VCaP (cell line): Measurements from ENCODE around the gene XPNPEP1.
"Not testable (repeated sequence)": the region's sequence is repeated elsewhere in the genome, so short reads cannot be mapped to it uniquely, and the experiment has no call there.

Experiments
- H3K27ac ChIP-seq: fragments of 450-650 bp; 2 replicates; pipeline ENCODE4 v1.5.1; 2017
- TF ChIP-seq, protein P1 (sequence below): fragments of 450-650 bp; conservative IDR thresholded peaks from 2 replicates; pipeline ENCODE4 v1.5.1; 2017; ENCODE audit warnings: mild to moderate bottlenecking, moderate library complexity

Gene XPNPEP1

DNA sequence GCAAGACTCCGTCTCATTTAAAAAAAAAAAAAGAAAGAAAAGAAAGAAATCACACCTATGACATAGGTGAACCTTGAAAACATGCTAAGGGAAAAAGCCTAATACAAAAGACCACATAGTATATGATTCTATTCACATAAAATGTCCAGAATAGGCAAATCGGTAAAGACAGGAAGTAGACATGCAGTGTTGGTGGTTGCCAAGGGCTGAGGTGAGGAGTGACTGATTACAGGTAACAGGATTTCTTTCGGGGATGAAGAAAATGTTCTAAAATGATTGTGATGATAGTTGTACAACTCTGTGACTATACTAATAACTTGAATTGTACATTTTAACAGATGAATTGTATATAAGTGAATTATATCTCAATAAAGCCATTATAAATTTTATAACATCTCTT is 3.3 kb downstream of the XPNPEP1 start:
- TF ChIP-seq, protein P1, sequence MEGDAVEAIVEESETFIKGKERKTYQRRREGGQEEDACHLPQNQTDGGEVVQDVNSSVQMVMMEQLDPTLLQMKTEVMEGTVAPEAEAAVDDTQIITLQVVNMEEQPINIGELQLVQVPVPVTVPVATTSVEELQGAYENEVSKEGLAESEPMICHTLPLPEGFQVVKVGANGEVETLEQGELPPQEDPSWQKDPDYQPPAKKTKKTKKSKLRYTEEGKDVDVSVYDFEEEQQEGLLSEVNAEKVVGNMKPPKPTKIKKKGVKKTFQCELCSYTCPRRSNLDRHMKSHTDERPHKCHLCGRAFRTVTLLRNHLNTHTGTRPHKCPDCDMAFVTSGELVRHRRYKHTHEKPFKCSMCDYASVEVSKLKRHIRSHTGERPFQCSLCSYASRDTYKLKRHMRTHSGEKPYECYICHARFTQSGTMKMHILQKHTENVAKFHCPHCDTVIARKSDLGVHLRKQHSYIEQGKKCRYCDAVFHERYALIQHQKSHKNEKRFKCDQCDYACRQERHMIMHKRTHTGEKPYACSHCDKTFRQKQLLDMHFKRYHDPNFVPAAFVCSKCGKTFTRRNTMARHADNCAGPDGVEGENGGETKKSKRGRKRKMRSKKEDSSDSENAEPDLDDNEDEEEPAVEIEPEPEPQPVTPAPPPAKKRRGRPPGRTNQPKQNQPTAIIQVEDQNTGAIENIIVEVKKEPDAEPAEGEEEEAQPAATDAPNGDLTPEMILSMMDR: no peak
- no peak overlapping the region for H3K27ac ChIP-seq

DNA sequence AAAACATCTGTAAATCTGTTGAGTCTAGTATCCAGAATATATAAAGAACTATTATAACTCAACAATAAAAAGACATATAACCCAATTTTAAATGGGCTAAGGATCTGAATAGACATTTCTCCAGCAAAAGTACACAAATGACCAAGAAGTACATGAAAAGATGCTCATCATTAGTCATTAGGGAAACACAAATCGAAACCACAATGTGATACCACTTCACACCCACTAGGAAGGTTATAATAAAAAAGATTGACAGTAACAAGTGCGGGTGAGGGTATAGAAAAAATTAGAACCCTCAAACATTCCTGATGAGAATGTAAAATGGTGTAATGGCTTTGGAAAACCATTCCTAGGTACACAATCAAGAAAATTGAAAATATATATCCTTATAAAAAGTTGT is 4.1 kb downstream of the XPNPEP1 start:
- TF ChIP-seq, protein P1: no peak
- no peak overlapping the region for H3K27ac ChIP-seq

DNA sequence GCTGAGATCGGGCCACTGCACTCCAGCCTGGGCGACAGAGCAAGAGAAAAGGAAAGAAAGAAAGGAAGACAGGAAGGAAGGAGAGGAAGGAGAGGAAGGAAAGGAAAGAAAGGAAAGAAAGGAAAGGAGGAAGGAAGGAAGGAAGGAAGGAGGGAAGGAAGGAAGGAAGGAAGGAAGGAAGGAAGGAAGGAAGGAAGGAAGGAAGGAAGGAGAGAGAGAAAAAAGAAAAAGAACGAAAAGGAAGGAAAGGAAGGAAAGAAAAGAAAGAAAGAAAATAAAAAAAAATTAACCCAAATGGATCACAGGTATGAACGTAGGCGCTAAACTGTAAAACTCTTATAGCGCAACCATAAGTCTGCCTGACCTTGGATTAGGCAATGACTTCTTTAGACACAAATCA is 4.6 kb downstream of the XPNPEP1 start:
- H3K27ac ChIP-seq: not testable (repeated sequence)

DNA sequence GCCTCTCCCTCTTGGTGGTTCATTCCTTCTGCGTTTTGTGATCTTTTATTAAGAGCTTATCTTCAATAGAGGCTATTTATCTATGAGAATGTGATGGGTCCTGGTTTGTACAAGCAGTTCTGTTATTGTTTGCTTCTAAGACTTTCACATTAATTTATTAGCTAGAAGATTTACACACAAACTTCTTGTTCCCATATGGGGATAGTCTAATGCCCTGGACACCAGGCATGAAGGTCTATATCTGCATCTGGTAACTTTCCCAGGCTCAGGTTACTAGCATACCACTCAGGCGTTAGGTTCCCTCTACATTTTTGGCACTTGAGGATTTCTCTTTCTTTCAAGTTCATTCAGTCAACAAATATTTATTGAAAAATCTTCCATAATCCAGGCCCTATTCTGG is 7.7 kb downstream of the XPNPEP1 start:
- H3K27ac ChIP-seq: no peak overlapping the region

DNA sequence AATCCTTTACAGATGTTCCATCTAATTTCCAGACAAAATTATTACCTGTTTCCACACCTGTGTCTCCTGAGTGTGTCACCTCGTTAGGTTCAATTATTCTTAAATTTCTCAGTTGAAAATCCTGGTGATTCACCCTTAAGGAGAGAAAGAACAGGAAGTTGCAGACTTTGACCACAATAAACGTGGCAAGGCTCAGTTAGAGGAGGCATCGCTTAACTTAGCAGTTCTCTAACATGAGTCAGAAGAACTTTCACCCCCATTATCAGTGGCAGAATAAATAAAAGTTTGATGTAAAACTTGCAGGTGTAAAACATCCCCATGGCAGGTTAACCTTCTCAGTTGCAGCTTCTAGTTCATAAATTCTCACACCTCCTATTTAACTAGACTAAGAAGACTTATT is 8.3 kb downstream of the XPNPEP1 start:
- no peak overlapping the region for H3K27ac ChIP-seq
- TF ChIP-seq, protein P1: no peak

More for the DNA sequence above, 7.7 kb downstream of the XPNPEP1 start:
- TF ChIP-seq, protein P1: no peak

DNA sequence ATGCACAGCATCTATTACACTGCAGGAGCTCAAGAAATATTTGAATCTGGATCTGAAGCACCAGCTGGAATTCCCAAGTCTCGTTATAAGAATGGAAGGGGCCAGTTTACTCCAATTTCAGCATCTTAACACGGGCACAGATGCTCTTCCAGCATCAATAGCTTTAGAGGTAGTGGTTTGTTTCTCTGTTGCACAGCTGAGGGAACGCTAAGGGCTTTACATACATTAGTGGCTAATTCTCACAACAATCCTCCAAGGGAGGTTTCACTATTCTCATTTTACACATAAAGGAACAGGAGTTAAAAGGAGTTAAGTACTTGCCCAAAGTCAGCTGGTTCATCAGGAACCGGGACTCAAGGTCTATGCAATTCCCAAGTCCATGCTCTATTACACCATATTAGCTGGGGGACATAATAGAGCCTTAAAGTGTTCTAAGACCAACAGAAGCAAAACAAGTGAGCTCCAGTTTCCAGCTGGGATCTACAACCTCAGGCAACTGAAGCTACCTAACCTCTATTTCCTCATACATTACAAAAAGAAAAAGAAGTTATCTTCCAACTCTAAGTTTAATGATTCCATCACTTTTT is 9.9 kb downstream of the XPNPEP1 start:
- no peak overlapping the region for H3K27ac ChIP-seq
- TF ChIP-seq, protein P1: no peak

DNA sequence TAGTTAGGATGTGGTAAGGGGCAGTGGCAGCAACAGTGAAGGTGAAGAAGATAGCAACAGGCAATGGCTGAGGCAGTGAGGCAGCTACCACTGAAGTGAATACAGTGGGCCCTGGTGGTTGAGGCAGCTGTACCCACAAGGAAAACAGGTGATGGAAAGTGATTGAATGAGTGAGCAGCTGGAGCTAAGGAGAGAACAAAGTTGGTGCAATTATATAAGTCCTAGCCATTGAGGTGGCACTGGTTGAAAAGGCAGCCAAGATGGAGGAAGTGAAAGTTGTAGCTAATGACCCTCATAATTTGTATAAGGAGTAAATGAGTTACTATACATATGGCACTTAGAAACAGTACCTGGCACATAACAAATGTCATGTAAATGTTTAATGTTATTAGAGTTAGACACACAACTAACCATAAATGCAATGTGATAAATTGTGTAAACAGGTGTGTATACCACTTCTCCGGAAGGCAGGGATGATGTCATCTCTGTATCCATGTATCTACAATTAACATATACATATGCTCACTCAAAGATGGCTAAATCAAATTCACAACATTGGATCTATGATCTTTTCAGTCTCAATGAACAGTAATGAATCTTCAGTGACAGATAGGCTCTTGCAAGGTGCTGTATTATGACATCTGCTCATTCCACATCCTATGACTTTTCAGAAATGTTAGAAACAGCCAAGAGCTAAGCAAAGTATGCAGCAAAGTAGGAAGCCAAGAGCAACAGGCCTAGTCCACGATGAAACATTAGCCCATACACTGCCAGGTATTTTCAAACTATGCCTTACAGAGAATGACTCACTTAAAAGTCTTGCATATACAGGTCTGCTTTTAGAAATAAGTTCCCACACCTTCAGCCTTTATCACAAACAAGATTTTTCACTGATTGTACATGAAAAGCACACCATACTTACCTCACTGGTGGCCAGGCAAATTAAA is 10.7 kb downstream of the XPNPEP1 start:
- no peak overlapping the region for H3K27ac ChIP-seq
- TF ChIP-seq, protein P1: no peak

DNA sequence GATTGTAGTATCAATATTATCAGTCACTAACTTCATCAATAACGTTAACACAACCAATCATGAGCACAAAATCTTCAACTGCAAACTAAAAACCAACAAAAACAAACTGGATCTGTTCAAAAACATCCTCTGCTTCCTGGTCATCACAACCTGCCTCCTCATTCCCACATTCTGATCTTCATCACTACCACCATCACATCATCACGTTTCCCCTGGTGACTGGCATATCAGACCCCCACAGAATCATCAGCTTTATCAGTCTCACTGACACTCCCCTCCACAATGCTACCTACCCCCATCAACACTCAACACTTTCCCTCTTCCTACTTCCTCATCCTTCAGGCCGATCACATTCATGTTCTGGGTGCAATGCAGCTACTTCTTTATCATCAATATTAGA is 11.4 kb downstream of the XPNPEP1 start:
- TF ChIP-seq, protein P1: no peak
- no peak overlapping the region for H3K27ac ChIP-seq
